Ascending aorta (tissue), 2 donors: ENCODE measurements around the gene CDYL. TPM values are rescaled to one million over a fixed set of nuclear protein-coding genes. Genes with fewer than 3 reads are reported as not detected.

Experiments
- DNase-seq, 2 donors: peaks; one replicate each; pipeline ENCODE4 v3.0.0-alpha.2; 2019; ENCODE audit warnings: low spot score in 2 of 2
- H3K27ac ChIP-seq, 2 donors: fragments of 200-600 bp; sonication (generic); one replicate each; pipeline ENCODE4 v1.5.1; 2016 to 2017; ENCODE audit warnings: mild to moderate bottlenecking in 1 of 2
- H3K27me3 ChIP-seq: fragments of 200-600 bp; sonication (generic); one replicate; pipeline ENCODE4 v1.5.1; 2017
- H3K36me3 ChIP-seq, 2 donors: fragments of 200-600 bp; sonication (generic); one replicate each; pipeline ENCODE4 v1.5.1; 2016
- H3K4me1 ChIP-seq, 2 donors: fragments of 200-600 bp; sonication (generic); one replicate each; pipeline ENCODE4 v1.5.1; 2016 to 2017; ENCODE audit warnings: mild to moderate bottlenecking in 1 of 2
- H3K4me3 ChIP-seq, 2 donors: fragments of 200-600 bp; sonication (generic); one replicate each; pipeline ENCODE4 v1.5.1; 2016 to 2017; ENCODE audit warnings: mild to moderate bottlenecking in 1 of 2
- H3K9me3 ChIP-seq, 2 donors: fragments of 200-600 bp; sonication (generic); one replicate each; pipeline ENCODE4 v1.5.1; 2016
- CTCF ChIP-seq, 3 experiments: fragments of 200-600 bp in 2 of 3; fragments of 450-650 bp in 1 of 3; sonication (generic) in 2 of 3; IDR thresholded peaks; one replicate each; pipeline ENCODE4 v1.5.1; 2016 to 2019; ENCODE audit warnings: antibody characterized with exemption in 3 of 3, mild to moderate bottlenecking in 1 of 3, moderate library complexity in 1 of 3
- intact Hi-C: fragments of 100-400 bp; cut with DNase I; formaldehyde crosslinking; loops from one replicate; pipeline ENCODE4 v1.15.1; 2023
- total RNA-seq: library from RNA; depleted of rRNA; stranded (reverse); fragments of >200 nt; gene quantifications from one replicate; pipeline ENCODE4 v1.1.0, GENCODE V29; 2016

Gene CDYL
- total RNA-seq, 1 donor from 2014 or later: 73.7 TPM

GRCh38 chr6:4780360-4780812 is 4.2 kb downstream of the CDYL start:
- Histone ChIP-seq H3K4me1 (peaks cover 5 to 9% of the 10 kb centered on the region in 2 donors), H3K4me3 (no peak overlapping the region), H3K27me3 (no peaks in the 10 kb centered on the region), H3K36me3 (no peaks in the 10 kb centered on the region), H3K9me3 (no peaks in the 10 kb centered on the region), H3K27ac (no peak overlapping the region)
- TF ChIP-seq CTCF (IDR thresholded peaks at IDR 0.05): no peak
- intact Hi-C loops: no loop called here
- no peak for DNase-seq

GRCh38 chr6:4781426-4781825 is 5.2 kb downstream of the CDYL start:
- Histone ChIP-seq H3K27ac (no peak overlapping the region), H3K27me3 (no peaks in the 10 kb centered on the region), H3K4me1 (peaks cover 5 to 9% of the 10 kb centered on the region in 2 donors), H3K9me3 (no peaks in the 10 kb centered on the region), H3K4me3 (no peak overlapping the region), H3K36me3 (no peaks in the 10 kb centered on the region)
- no peak for TF ChIP-seq CTCF (IDR thresholded peaks at IDR 0.05)
- no peak for DNase-seq
- intact Hi-C loops: no loop called here

GRCh38 chr6:4781967-4782575 is 5.9 kb downstream of the CDYL start:
- no peak for DNase-seq
- Histone ChIP-seq H3K9me3 (no peaks in the 10 kb centered on the region), H3K4me3 (no peak overlapping the region), H3K4me1 (peaks cover 5 to 9% of the 10 kb centered on the region in 2 donors), H3K27me3 (no peaks in the 10 kb centered on the region), H3K36me3 (no peaks in the 10 kb centered on the region), H3K27ac (no peak overlapping the region)
- TF ChIP-seq CTCF (IDR thresholded peaks at IDR 0.05): no peak
- intact Hi-C loops: no loop called here

- no peak for TF ChIP-seq CTCF (IDR thresholded peaks at IDR 0.05)
- Histone ChIP-seq H3K4me1 (no peaks in the 10 kb centered on the region), H3K27ac (no peak overlapping the region), H3K9me3 (no peaks in the 10 kb centered on the region), H3K4me3 (no peak overlapping the region), H3K36me3 (no peaks in the 10 kb centered on the region), H3K27me3 (no peaks in the 10 kb centered on the region)
- intact Hi-C loops: no loop called here
- DNase-seq: no peak
Measured at GRCh38 chr6:4786996-4787395, 10.8 kb downstream of the CDYL start.

- Histone ChIP-seq H3K27me3 (no peaks in the 10 kb centered on the region), H3K36me3 (no peaks in the 10 kb centered on the region), H3K4me1 (no peaks in the 10 kb centered on the region), H3K9me3 (no peaks in the 10 kb centered on the region), H3K4me3 (no peak overlapping the region), H3K27ac (no peak overlapping the region)
- TF ChIP-seq CTCF (IDR thresholded peaks at IDR 0.05): no peak
- DNase-seq: no peak
- intact Hi-C loops: no loop called here
Measured at GRCh38 chr6:4788482-4788881, 12.3 kb downstream of the CDYL start.
